IPS-NIHi11 (cell line): ENCODE results near the gene ABCA10.

ENCODE experiments used
- DNase-seq: peaks from one replicate; pipeline ENCODE4 v3.0.0; 2012; ENCODE audit warnings: mixed read lengths, low spot score

ABCA10 gene

DNA sequence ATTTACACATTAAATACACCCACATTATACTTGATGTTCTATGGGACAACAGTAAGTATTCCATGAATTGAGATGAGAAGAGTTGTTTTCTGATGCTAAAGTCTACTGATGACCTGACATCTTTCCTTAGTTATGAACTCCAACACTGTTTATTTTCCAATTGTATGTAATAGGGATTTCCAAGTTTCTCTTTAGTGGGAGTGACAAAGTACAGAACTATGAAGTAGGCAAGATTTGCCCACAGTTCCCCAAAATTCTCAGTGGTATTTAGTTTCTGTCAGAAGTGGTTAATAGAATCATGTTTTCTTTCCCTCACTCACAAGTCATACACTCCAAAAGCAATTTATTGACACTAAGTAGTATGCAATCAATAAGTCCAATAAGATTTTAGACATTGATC lies 64.4 kb downstream of the ABCA10 start:
- no peak for DNase-seq

DNA sequence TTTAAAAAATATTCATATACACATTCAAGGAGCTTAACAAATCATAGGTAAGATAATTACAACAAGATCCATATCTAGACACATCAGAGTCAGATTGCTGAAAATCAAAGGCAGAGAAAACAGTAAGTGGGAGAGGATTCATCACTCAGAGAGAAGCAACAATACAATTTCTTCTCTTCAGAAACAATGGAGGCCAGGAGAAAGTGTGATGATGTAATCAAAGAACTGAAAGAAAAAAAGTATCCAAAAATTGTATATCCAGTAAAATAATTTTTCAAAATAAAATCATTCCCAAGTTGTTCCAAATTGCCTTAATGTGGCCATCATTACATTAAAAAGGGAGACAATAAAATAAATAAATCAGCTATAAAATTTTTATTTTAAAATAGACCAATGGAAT lies 69.2 kb downstream of the ABCA10 start:
- no peak for DNase-seq

DNA sequence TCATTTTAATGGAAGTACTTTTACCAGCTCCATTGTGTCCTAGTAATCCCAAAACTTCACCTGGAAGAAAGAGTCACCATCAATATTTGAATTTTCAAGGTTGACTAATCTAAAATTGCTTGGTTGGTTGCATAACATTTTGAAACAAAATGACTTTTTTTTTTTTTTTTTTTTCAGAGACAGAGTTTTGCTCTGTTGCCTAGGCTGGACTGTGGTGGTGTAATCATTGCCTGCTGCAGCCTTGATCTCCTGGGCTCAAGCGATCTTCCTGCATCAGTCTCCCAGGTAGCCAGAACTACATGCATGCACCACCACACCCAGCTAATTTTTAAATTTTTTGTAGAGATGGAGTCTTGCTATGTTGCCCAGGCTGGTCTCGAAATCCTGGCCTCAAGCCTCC lies 74.4 kb downstream of the ABCA10 start:
- no peak for DNase-seq

DNA sequence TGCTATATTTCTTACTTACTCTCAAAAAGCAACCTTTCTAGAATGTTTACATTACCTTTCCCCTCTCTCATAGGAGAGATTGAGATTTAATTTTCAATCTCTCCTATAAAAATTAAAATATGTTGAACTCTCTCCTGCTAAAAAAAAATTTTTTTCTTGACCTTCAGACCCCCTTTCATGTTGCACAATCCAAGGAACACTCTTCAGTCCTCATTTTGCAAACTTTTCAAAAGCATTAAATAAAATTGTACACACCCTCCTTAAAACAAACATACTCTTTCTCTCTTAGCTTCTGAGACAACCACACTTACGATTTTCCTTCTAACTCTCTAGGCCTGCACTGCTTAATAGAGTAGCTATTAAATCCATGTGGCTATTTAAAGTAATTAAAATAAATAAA lies 78.3 kb downstream of the ABCA10 start:
- DNase-seq: no peak

DNA sequence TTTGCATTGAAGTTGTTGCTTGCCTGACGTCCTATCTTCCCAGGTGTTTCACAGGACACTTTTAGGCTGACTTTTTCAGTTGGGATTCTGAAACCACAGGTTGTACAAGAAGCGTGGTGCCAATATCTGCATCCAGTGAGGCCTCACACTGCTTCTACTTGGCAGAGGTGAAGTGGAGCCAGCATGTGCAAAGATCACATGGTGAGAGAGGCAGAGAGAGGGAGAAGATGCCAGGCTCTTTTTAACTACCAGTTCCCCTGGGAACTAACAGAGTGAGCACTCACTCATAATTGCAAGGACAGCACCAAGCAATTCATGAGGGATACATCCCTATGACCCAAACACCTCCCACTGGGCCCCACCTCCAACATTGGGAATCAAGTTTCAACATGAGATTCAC lies 81.2 kb downstream of the ABCA10 start:
- DNase-seq: no peak

DNA sequence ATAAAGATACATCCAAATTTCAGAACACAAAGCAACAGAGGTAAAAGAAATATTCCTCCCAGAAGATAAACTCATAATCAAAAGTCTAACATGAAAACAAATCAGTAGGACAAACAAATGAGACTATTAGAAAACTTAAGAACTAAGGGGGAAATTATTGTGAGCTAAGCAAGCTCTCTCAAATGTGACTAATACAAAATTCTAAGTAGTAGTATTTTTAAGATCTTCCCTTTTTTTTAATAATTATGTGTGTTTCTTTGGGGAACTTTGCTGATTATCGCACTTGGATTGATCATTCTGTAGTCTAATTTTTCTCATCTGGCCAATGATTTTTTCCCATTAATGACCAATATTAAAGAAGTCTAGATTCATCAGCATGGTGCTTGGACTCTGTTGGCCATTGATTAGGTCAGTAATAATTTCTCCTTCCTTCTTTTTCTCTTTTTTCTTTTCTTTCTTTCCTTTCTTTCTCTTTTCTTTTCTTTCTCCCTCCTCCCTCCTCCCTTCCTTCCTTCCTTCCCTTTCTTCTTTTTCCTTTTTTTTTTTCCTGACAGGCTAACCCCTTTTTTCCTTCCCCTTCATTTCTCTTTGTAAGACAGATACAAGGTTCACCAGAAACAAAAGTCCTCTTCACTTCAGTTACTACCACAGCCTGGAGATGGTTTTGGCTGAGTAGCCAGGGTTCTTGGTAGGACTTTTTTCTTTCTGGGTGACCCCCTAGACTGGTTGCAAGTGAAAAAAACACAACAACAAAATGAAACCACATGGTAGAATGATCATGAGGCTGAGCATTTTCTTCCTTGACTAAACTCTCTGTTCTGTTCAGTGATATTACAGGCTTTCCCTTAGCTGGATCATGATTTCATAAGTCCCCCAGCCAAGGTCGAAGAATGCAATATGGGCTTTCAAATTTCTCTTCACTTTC lies 84.0 kb downstream of the ABCA10 start:
- DNase-seq: no peak

DNA sequence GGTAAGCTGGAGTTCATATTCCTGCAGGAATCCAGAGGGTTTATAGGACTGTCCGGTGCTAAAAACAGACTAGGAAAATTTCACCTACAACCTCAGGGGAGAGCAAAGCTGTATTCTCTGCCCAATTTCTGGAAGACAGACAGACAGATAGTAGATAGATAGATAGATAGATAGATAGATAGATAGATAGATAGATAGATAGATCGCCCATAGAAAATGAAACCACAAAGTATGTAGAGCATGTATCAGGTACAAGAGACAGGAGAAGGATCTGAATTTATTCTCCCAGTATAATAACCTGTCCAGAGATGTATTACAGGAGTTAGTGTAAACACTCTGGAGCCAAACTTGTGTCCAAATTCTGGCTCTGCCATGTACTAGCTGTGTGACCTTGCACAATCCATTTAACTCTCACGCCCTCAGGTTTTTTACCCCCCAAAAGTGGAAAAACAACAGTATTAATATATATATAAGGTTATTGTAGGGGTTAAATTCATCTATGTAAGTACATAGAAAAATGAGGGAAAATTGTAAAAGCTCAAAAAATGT lies 84.9 kb downstream of the ABCA10 start:
- no peak for DNase-seq

DNA sequence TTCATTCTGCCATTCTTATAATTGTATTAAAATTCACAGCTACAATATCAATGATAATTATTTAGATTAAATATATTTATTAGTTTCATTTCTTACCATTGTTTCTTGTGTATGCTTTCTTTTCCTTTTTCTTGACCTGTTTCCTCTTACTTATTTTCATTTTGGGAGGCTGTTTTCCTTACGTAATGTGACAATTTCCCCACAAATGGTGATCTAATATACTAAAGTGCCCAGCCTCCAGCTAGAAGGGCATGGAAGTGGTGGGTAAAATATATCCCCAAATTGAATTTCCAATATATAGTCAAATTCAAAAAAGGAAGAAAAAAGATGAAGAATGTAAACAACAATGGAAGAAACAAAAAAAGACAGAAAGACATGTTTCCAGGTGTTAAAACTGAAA lies 85.5 kb downstream of the ABCA10 start:
- no peak for DNase-seq

DNA sequence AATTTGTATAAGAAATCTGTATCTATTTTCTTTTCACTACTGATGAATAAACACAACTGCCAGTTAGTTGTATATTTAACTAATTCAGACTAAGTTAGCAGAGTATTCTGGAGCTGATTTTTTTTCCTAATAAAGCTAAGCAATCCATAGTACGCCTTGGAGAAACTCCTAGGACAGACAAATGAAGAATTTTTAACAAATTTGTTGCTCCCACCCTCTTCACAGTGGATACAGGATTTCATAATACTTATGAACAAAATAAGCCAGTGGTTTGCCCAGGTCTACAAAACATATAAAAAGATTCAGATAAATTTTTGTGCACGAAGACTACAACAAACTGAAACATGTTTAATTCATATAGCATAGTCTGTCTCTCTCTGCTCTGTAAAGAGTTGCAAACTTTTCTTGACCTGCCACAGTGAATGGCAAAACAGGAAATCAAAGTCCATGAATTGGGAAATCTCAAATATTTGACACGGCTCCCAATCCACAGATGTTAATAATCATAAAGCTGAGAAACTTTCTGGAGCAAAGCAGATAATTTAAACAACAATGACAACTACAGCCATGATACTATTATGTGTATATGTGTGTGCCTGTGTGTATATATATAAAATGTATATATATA lies 86.3 kb downstream of the ABCA10 start:
- DNase-seq: no peak

DNA sequence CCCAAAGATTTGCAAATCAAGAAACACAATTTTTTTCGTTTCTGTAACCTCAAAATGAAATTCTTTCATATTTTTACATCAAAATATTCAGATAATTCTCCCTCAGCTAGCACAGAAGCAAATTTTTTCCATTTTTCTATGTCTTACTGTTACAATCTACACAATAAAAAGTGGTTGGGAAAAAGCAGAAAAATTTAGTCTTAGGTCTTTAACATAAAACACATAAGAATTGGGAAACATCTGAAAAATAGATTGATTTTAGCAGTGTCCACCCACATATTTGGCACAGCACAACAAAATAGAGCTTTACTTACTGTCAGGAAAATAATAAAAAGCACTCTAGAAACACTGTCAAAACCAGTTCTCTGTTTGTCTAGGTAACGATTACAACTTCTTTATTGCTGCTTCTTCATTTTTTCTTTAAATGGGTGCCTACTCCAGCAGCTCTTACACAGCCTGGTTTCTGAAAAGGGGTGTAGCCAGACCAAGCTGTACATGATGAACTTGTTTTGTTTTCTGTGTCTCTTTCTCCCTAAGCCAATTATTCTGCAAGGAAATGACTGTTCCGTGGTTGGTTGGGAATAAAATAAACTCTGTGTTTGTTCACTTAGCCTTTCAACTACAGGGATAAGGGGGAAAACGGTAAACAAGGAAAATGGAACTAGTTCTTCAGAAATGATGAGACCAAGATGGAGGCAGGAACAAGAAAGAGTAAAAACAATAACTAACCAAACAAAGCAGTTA lies 87.0 kb downstream of the ABCA10 start, which contains the start of gene ABCA6:
Gene ABCA6, minus strand, starts transcription at position 465 of the 744 bp plus-strand sequence. CDS start 1,192 bp downstream, outside the sequence.
- no peak for DNase-seq

DNA sequence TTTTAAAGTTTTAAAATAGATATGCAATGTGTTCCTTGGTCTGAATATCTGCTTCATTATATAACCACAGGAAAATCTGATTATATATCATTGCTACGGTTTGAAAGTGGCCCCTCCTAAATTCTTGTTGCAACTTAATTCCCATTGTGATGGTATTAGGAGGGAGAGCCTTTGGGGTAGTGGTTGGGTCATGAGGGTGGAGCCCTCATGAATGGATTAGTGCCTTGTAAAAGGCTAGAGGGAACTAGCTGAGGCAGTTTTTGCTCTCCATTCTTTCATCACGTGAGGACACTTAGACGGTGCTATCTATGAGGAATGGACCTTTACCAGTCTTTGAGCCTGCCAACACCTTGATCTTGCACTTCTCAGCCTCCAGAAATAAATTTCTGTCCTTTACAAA lies 94.5 kb downstream of the ABCA10 start:
- no peak for DNase-seq

DNA sequence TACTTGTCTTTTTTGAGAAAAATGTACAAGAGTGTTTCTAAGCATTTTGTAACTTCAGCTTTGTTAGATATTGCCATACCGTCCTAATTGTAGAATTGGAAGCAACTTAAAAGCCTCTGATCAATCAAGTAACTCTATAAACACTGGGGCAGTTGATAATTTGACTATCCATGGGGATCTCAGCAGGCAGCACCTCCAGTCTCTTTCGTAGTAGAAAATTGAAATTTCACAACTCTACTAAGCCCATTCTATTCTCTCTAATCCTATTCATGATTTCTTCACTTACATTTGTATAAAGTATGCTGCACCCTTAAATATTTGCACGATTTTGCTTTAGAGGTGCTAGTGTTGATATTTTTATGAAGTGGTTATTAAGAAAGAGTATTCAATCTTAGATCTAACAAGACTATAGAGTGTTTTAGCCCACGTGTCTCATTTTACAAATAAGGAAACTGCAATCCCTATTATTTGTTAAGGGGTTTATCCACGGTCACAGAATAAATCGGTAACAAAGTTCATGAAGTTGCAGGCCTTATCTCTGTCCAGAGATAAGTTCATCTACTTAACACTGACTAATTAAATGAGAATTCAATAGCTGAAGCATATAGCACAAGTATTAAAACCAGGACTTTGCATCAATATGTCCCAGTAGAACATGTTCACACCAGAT lies 97.9 kb downstream of the ABCA10 start:
- DNase-seq: no peak

DNA sequence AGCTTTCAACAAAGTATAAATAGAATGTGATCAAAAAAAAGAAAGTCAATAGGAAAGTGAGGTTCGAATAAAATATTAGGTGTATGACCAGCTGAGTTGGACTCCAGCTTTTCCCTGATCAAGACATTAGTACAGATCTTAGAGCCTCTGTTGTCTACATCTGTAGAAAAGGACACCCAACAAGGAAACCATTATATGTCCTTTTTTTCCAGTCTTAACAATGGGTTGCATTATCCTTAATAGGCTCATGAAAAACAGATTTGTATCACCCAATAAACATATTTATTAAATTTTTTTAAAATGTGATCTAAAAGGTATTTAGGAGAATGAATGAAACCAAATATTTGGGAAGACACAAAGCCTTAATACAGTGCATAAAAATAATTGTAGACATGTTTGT lies 105.0 kb downstream of the ABCA10 start:
- no peak for DNase-seq

DNA sequence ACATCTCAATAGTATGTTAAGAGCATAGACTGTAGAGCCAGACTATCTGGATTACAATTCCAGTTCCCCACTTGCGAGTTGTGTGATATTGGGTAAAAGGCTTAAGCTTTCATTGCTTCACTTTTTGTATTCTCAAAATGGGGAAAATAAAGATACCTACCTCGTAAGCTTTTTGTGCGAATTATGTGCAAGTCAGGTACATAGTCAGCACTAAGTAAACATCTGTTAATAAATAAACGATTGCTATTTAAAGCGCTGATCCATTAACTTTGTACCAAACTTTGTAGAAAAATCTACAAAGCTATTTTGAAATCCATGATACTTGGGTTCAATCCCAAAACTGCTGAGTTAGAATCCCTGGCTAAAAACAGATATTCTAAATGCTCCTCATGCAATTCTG lies 106.6 kb downstream of the ABCA10 start:
- no peak for DNase-seq

DNA sequence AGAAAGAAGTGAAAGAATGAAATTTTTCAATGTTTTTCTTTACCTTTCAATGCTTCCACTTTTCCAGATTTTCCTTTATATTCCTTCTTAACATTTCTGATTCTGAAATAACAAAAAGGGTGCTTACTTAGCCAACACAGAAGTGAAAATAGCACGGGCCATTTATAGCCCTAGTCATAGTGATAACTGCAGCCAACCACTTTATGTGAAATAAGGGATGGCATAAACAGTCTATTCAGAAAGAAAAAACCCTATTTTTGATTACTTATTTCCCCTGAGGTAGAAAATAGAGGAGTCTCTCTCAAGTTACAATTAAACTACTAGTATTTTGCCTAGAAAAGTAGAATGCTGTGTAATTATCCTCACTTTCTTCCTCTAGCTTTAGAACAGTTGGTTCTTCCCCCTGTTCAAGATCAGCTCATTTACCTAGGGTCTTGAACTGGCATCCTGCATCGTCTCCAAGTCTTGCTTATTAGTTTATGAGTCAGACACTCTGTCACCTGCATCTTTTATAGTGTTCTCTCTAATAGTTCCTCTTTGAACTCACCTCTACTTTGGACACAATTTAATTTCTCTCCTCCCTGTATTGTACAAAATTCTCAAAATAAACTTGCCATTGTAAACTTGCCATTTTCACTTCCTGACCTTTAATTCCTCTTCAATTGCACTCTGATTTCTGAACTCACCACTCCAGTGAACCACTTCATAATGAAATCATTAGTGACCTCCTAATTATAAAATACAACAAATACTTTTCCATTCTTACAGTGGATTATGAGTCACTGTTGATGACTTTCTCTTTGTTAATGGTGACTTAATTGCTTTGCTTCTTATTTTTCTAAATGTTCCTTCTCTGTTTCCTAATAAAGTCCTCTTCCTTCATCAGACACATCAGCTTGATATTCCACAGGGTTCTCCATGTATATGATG lies 110.5 kb downstream of the ABCA10 start:
- DNase-seq: no peak

DNA sequence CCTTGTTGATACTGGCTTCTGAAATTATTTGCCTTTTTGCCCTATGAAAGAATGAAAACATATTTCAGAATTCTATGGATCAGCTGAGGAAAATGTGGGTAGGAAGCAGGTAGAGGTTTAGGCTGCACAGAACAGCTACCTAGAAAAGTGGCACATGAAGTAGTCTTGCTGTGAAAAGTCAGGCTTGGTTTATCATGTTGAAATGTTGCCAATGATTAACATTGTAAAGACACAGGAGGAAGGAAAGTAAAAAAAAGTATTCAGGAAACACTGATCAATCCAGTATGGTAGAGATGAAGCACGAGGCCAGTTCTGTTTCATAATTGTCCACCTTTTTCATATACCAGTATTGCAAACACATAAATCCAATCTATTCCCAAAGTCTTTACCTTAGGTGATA lies 116.8 kb downstream of the ABCA10 start:
- no peak for DNase-seq

DNA sequence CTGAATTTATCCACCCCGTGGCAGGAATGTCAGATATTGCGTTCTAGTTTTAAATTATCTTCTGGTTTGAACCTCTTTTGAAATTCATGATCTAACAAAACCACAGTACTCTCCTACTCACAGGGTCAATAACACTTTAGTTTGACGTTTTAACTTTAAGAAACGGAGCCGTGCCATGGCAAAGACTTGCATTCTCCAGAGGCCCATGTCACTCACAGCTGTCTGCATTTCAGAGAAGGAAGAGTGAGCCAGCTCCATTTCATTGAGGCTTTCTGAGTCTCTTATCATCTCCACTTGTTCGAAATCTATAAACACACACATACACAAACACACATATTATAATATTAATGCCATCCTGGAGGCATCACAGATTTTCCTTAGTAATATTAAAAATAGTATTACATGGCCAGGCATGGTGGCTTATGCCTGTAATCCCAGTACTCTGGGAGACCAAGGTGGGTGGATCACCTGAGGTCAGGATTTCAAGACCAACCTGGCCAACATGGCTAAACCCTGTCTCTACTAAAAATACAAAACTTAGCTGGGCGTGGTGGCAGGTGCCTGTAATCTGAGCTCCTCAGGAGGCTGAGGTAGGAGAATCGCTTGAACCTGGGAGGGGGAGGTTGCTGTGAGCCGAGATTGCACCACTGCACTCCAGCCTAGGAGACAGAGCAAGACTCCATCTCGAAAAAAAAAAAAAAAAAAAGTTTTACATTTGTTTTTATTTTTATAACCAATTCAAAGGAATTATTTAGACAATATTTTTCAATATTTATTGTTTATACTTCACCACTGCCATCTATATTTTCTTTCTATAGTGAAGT lies 122.5 kb downstream of the ABCA10 start:
- no peak for DNase-seq

DNA sequence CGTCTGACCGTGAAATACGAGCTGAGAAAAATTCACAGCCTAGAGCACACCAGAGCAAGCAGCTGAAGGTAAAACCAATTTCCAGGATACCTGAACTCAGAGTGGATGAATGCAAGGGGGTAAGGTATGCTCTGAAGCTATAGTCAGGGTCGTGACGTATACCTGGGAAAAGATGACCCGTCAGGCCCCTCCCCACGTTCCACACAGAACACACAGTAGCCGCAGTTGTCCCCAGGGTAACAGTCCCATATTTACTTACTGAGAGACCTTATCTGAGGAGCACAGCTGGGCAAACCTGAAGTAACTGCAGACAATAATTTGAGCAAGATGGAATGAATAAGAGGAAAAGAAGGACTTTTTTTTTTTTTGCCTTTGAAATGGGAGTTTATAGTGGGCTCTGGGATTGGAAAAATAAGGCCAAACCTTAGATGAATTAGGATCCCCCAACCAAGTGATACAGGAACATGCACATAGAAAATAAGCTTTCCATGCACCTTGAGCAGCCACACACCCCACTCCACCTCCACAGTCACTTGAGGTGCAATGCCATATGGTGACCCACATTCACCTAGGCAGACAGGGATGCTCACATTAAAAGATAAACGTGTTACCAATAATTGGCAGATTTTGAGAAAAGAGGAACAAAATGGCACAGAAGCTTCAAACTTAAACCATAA lies 124.9 kb downstream of the ABCA10 start:
- DNase-seq: no peak

DNA sequence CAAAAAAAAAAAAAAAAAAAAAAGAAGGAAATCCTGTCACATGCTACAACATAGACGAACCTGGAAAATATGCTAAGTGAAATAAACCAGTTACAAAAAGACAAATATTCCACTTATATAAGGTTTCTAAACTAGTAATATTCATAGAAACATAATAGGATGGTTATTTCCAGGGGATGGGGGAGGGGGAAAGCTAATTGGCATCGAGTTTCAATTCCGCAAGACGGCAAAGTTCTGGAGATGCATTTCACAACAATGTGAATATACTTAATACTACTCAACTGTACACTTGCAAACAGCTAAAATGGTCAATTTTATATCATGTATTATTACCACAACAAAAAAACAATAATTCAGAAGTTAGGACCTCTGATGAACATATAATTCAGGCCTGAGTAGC lies 130.0 kb downstream of the ABCA10 start:
- DNase-seq: no peak
